Mucosa of descending colon (tissue), 3 donors: Measurements from ENCODE around the gene CFAP126. TPM values are rescaled to one million over a fixed set of nuclear protein-coding genes. Genes with fewer than 3 reads are reported as not detected.
A peak's percentile ranks its signal among the peaks of the same experiment; 100 is the strongest.
"Not testable (repeated sequence)": the region's sequence is repeated elsewhere in the genome, so short reads cannot be mapped to it uniquely, and the experiment has no call there.

Experiments used
- ATAC-seq: fragments of 200-7000 bp; cut with Tn5 transposase; one replicate; pipeline ENCODE4 v1.9.1; 2020; ENCODE audit warnings: mild to moderate bottlenecking, moderate library complexity
- DNase-seq, 3 donors: peaks; one replicate each; pipeline ENCODE4 v3.0.0-alpha.2; 2020
- H3K36me3 ChIP-seq: fragments of 200-600 bp; one replicate; pipeline ENCODE4 v1.8.0; 2021; ENCODE audit warnings: low read depth, mild to moderate bottlenecking
- H3K4me1 ChIP-seq: fragments of 200-600 bp; one replicate; pipeline ENCODE4 v1.8.0; 2021; ENCODE audit warnings: low read depth, mild to moderate bottlenecking
- H3K4me3 ChIP-seq: fragments of 200-600 bp; one replicate; pipeline ENCODE4 v1.8.0; 2021; ENCODE audit warnings: mild to moderate bottlenecking
- H3K9me3 ChIP-seq: fragments of 200-600 bp; one replicate; pipeline ENCODE4 v1.8.0; 2021; ENCODE audit warnings: mild to moderate bottlenecking
- intact Hi-C, 2 donors: fragments of 100-400 bp; cut with DNase I in 1 of 2; cut with micrococcal nuclease in 1 of 2; formaldehyde crosslinking; loops; one replicate each; pipeline versions ENCODE4 v1.11.0 to v1.11.1; 2022; cut with DNase I, micrococcal nuclease
- total RNA-seq, 3 donors: library from RNA; stranded (reverse); fragmentation: NEBNext Ultra II Directional in 2 of 3; extraction: Animal tissue kit (Norgen Biotek cat#: 25700) in 2 of 3; gene quantifications; one replicate each; pipeline versions ENCODE4 v1.2.1 to v1.2.4, GENCODE V29; 2021 to 2023
- TF ChIP-seq, protein P1 (sequence below): fragments of 200-600 bp; IDR thresholded peaks from one replicate; pipeline ENCODE4 v1.8.0; 2022; ENCODE audit warnings: antibody characterized with exemption, mild to moderate bottlenecking
- donor health status: DM: no; HTN: no; CAD: no; lungs with moderate emphysema.
- donor health status: DM: no; HTN: no; CAD: no.
- donor health status: DM: no; HTN: yes; CAD: no.

The CFAP126 gene
- total RNA-seq, 3 donors from 2014 or later: not detected

DNA sequence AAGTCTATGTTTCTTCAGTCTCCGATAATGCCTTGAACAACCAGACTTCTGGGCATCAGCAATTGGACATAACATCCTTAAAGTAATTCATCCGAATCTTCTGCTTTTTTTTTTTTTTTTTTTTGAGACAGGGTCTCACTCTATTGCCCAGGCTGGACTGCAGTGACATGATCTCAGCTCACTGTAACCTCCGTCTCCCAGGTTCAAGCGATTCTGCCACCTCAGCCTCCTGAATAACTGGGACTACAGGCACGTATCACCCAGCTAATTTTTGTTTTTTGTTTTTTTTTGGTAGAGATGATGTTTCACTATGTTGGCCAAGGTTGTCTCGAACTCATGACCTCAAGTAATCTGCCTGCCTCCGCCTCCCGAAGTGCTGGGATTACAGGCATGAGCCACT lies 23.9 kb upstream of the CFAP126 start:
- intact Hi-C loops: no loop called here
- Histone ChIP-seq H3K4me1 (no peaks in the 10 kb centered on the region), H3K4me3 (no peak overlapping the region), H3K9me3 (no peaks in the 10 kb centered on the region), H3K36me3 (no peaks in the 10 kb centered on the region)
- ATAC-seq (no peak), DNase-seq (no peak)
- TF ChIP-seq, protein P1, sequence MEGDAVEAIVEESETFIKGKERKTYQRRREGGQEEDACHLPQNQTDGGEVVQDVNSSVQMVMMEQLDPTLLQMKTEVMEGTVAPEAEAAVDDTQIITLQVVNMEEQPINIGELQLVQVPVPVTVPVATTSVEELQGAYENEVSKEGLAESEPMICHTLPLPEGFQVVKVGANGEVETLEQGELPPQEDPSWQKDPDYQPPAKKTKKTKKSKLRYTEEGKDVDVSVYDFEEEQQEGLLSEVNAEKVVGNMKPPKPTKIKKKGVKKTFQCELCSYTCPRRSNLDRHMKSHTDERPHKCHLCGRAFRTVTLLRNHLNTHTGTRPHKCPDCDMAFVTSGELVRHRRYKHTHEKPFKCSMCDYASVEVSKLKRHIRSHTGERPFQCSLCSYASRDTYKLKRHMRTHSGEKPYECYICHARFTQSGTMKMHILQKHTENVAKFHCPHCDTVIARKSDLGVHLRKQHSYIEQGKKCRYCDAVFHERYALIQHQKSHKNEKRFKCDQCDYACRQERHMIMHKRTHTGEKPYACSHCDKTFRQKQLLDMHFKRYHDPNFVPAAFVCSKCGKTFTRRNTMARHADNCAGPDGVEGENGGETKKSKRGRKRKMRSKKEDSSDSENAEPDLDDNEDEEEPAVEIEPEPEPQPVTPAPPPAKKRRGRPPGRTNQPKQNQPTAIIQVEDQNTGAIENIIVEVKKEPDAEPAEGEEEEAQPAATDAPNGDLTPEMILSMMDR: no peak

DNA sequence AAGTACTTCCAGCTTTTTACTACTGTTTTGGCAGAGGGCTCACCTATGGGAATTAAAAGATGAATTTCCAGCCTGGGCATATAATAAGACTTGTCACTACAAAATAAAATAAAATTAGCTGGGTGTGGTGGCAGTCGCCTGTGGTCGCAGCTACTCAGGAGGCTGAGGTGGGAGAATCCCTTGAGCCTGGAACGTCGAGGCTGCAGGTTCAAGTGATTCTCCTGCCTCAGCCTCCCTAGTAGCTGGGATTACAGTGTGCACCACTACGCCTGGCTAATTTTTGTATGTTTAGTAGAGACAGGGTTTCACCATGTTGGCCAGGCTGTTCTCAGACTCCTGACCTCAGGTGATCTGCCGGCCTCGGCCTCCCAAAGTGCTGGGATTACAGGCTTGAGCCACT lies 23.5 kb upstream of the CFAP126 start:
- H3K36me3 ChIP-seq, DNase-seq, H3K4me3 ChIP-seq, H3K4me1 ChIP-seq, intact Hi-C loops, H3K9me3 ChIP-seq, ATAC-seq: not testable (repeated sequence)

DNA sequence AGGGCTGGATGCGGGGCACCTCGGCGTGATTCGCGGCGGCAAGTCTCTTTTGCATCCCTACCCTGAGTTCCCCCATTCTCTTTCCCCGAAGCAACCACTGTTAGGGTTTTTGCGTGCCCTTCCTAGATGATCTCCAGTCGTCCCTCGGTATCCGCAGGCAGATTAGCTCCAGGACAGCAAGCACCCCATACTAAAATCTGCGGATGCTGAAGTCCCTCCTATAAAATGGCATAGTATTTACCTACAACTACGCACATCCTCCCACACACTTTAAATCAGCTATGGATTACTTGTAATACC lies 22.8 kb upstream of the CFAP126 start:
- no peak for ATAC-seq
- Histone ChIP-seq H3K4me3 (no peak overlapping the region), H3K4me1 (no peaks in the 10 kb centered on the region), H3K9me3 (no peaks in the 10 kb centered on the region), H3K36me3 (no peaks in the 10 kb centered on the region)
- TF ChIP-seq, protein P1: no peak
- no peak for DNase-seq
- intact Hi-C loops: no loop called here

DNA sequence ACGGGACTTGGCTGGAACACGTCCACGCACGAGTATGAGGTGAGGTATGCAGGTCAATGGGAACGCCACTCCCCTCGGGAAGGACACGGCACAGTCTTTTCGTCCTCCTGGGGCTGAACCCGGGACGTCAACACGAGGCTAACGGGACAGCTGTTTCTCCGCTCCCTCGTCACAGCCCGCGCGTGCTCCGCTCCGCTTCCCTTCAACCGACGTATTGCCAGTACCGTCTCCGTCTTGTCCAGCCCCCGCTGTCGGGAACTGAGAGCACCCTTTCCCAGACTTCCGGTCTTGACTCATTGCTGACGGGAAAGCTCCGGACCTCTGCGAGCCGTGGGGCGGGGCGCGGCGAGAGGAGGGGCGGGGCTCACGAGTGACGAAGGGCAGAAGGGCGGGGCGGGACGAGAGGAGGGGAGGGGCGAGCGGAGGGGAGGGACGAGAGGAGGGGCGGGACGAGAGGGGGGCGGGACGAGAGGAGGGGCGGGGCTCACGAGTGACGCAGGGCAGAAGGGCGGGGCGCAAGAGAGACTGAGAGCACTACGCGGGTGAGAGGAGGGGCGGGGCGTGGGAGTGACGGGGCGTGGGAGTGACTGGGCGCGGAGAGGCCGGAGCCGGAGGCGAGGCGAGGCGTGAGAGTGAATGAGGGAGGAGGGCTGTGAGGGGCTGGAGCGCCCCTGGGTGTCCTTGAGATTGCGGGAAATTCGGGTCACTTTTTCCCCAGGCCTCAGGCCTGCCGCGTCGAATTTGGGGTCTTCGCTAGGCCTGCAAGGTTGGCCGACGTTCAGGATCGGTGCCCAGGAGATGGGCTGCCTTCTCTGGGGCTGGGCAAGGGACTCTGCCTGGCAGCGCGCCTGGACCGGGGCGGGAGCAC lies 22.2 kb upstream of the CFAP126 start:
- peak; percentile 98 to 99 (median 98) for DNase-seq
- Histone ChIP-seq H3K36me3 (no peaks in the 10 kb centered on the region), H3K9me3 (no peaks in the 10 kb centered on the region), H3K4me3 (peak overlapping the region; percentile 15), H3K4me1 (no peaks in the 10 kb centered on the region)
- intact Hi-C loops: loop anchor here in 1 of 2 donors (10.0 kb wide), 2 partner anchors 165 to 195 kb away; partner anchors contain the start of genes ADAMTS4, APOA2 and TOMM40L
- ATAC-seq: peak; percentile 96
- TF ChIP-seq, protein P1: no peak

GRCh38 chr1:161389158-161389557 lies 21.5 kb upstream of the CFAP126 start:
- intact Hi-C loops: loop anchor here in 1 of 2 donors (10.0 kb wide), 2 partner anchors 164 to 194 kb away; partner anchors contain the start of genes ADAMTS4, APOA2 and TOMM40L
- H3K36me3 ChIP-seq: not testable (repeated sequence)

DNA sequence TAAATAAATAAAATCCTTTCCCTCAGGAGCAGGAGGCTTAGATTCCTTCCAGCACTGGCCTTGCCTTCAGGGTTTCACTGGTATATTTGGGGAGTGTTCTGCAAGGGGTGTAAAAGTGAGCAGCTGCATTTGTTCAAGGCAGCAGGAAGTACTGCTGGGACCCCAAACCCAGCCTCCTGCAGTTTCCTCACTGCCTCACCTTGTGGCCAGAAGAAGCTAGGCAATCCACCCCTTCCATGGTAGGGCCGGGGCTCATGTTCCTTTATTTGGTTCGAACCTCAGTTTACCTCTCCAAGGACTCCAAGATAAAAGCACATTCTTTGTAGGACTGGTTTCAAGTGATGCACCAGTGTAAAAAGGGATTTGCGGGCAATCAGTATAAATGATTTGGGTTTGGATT lies 21.0 kb upstream of the CFAP126 start:
- no peak for DNase-seq
- intact Hi-C loops: loop anchor here in 1 of 2 donors (10.0 kb wide), 2 partner anchors 164 to 194 kb away; partner anchors contain the start of genes ADAMTS4, APOA2 and TOMM40L
- no peak for ATAC-seq
- H3K4me1 ChIP-seq: no peaks in the 10 kb centered on the region
- H3K9me3 ChIP-seq: no peaks in the 10 kb centered on the region
- TF ChIP-seq, protein P1: no peak
- no peaks in the 10 kb centered on the region for H3K36me3 ChIP-seq
- no peak overlapping the region for H3K4me3 ChIP-seq

More at GRCh38 chr1:161389158-161389557, 21.5 kb upstream of the CFAP126 start:
- not testable (repeated sequence) for H3K4me1 ChIP-seq, H3K4me3 ChIP-seq, H3K9me3 ChIP-seq, ATAC-seq
- peak in 2 of 3 donors; percentile 19 to 43 for DNase-seq
